ENCODE results near the gene ADCY9.
A peak's percentile ranks its signal among the peaks of the same experiment; 100 is the strongest.
"Not testable (repeated sequence)": the region's sequence is repeated elsewhere in the genome, so short reads cannot be mapped to it uniquely, and the experiment has no call there.

The ADCY9 gene

DNA sequence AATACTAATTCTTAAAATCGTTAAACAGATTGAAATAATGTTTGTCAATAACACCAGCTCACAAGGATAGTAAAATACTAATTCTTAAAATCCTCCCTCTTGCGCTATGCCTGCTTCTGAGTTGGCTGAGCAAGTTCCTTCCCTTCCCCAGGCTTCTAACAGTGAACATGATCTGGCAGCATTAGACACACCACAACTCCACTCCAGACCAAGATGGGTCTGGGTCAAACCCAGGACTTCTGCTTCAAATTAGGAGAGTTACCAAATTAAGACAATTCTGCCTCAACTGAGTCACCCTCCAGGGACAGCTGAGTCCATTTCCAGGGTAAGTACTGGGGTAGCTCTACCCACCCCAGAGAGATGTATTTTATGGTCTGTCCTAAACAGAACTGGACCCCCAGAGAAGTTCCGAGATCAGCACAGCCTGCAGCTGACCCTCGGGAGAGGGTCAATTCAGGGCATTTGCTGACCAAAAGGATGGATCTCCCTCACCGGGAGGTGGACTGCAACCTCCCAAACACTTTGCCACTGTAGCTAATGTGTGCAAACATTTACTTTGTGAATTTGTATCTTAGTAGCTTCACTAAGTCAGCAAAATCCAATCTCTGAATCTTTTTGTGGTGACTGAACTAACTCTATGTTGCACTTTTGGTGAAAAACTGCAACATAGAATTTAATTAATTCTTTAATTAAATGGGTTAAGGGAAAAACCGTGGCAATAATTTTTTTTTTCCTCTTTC is 48.8 kb downstream of the ADCY9 start:
- no peak for DNase-seq (ENCODE audit: low read depth in 2 of 2)

GRCh38 chr16:4064950-4065352 is 51.3 kb downstream of the ADCY9 start:
- DNase-seq (ENCODE audit: low read depth in 2 of 2): peak in 1 of 2 donors; percentile 18

DNA sequence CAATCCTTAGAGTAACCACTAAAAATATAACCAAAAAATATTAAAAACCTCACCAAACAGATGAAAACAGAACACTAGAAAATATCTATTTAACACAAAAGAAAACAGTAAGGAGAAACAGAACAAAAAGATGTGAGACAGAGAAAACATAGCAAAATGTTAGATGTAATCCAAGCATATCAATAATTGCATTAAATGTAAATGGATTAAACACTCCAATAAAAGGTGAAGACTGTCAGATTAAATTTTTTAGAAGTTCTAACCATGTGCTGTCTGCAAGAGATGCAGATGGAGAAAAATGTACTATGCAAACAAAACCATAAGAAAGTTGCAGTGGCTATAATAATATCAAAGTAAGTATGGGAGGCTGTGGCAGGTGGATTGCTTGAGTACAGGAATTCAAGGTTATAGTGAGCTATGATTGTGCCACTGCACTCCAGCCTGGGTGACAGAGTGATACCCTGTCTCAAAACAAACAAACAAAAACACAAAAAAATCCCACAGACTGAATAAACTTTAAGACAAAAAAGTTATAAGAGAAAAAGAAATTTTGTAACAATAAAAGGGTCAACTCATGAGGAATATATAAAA is 53.9 kb downstream of the ADCY9 start:
- no peak for DNase-seq (ENCODE audit: low read depth in 2 of 2)

DNA sequence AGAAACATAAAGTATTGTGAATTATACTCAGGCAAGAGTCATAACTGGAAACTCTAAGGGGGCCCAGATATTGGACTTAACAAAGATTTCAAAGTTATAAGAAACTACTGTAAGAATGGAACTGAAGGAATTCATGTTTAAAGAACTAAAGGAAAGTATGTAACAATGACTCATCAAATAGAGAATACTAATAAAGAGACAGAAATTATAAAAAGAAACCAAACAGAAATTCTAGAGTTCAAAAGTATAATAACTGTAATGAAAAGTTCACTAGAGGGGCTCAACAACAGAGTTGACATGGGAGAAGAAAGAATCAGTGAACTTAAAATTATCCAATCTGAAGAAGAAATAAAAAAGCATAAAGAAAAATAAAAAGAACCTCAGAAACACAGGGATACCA is 55.4 kb downstream of the ADCY9 start:
- DNase-seq (ENCODE audit: low read depth in 2 of 2): no peak

GRCh38 chr16:4060009-4060408 is 56.2 kb downstream of the ADCY9 start:
- DNase-seq (ENCODE audit: low read depth in 2 of 2): no peak

GRCh38 chr16:4058386-4058785 is 57.9 kb downstream of the ADCY9 start:
- DNase-seq (ENCODE audit: low read depth in 2 of 2): no peak

DNA sequence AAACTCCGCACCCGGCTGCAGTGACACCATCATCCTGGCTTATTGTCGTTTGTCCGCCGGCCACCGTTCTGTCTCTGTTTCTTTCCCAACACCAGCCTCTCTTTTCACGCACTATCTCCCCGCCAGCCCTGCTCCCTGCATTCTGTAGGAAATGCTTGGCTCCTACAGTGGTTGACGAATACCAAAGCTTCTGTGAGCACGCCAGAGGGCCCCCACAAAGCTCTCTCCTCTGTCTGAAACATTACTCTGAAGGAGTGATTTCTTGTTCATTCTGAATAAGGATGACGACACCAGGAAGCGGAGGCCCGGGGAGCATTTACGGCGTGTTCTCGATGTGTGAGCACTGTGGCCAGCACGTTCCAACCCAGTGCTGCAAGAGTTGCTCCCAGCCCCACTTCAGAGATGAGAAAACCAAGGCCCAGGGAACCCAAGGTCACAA is 58.8 kb downstream of the ADCY9 start:
- DNase-seq (ENCODE audit: low read depth in 2 of 2): no peak

DNA sequence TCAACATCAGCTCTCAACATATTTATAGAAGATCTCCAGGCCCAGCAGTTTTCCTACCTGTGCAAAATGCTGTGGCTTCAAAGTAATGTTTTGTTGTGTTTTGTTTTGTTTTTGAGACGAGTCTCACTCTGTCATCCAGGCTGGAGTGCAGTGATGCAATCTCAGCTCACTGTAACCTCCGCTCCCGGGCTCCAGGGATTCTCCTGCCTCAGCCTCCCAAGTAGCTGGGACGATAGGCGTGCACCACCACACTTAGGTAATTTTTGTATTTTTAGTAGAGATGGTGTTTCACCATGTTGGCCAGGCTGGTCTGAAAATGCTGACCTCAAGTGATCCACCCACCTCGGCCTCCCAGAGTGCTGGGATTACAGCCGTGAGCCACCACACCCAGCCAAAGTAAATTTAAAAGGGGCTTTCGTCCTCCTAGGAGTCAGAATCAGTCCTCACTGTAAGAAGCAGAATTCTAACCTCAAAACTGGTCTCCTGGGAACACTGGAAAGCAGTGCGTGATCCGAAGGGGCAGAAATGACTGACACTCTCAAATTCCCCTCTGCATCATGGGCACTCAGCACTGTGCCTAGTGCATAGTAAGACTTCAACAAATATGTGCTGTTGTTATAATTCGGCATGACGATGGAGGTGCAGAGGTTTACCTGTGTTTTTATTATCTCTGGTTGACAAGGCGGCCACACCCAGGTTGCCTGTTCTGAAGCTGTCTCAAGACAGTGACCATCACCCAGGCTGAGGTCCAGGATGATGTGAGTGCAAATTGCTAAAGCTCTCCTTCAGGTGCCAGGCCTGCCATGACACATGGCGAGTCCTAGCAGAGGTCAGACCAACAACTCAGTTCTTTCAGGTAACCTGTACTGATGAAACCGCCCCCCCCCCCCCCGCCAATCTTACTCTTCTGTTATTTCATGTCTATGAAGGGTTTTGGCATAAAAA is 59.8 kb downstream of the ADCY9 start:
- no peak for DNase-seq (ENCODE audit: low read depth in 2 of 2)

GRCh38 chr16:4055748-4056147 is 60.5 kb downstream of the ADCY9 start:
- DNase-seq (ENCODE audit: low read depth in 2 of 2): no peak

DNA sequence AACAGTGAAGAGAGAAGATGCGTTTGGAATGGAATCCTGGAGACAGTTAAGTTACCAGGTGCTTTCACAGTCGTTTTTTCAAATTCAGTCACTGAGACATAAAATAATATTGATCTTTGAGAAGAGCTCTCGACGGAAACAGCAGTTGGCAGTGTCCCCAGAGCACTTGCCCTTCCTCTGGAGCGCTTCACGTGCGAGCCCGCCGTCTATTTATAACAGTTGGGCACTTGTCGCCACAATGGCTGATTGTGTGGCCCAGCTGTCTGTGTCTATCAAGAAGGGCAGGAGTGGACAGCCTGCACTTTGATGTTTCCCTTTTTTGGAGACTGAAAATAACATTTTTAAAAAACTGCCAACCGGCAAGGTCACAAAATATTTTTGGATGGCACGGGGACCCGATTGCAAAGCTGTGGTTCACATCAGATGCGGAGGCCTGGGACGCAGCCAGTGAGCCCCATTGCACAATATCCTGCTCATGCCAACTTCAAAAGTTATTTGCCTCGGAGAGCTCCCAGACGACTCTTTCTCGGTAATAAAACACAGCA is 62.9 kb downstream of the ADCY9 start:
- DNase-seq (ENCODE audit: low read depth in 2 of 2): no peak

- DNase-seq (ENCODE audit: low read depth in 2 of 2): no peak
Observed at GRCh38 chr16:4052801-4053293, 63.4 kb downstream of the ADCY9 start.

- DNase-seq (ENCODE audit: low read depth in 2 of 2): no peak
Observed at GRCh38 chr16:4052096-4052495, 64.1 kb downstream of the ADCY9 start.

DNA sequence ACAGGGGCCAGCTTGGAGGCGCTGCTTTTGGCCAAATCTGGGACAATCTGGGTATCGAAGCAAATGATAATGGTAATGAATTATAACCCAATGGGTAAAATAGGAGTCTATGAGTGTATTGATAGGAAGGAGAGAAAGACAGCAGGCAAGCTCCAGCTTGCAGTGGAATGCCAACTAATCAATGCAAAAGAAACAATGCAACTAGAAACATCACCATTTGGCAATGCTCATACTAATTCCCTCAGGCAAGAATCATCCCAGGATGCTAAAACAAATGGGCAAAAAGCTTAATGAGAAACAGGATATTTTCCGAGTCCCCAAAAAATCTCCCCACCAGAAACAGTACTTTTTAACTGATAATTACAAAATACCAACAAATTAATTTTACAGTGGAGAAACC is 64.7 kb downstream of the ADCY9 start:
- no peak for DNase-seq (ENCODE audit: low read depth in 2 of 2)

DNA sequence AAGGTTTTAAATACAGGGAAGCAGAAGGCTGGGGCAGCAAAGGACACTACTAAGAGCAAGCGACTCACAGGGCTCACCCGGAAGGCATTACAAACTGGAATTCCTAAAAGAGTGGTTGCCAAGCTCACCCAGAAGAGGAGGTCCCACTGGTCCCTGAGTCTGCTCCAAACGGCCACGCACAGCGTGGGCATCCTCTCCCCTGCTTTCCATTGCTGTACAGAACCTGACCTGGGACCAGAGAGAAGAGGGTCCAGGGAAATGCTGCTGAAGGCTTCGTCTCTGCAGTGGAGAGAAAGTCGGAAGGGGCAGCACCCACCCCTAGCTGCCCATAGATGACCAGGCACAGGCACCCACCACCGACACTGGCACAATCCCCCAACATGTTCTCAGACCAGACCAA is 67.2 kb downstream of the ADCY9 start:
- DNase-seq (ENCODE audit: low read depth in 2 of 2): no peak

DNA sequence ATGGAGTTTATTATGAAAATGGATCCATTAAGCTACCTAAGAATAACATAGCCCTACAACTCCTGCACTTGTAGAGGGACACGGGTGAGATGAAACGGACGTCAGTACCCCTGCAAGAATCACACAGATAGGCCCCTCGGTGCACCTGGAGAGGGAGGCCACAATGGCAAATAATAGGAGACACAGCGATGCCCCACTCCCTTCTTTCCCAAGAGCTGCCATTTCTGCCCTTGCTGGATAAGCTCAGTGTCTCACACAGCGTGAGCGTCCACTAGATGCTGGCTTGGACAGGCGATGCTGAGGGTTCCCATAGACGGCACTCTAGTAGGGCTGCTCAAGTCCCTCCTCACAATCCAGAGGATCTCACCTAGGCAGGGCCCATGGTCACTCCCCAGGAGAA is 67.8 kb downstream of the ADCY9 start:
- no peak for DNase-seq (ENCODE audit: low read depth in 2 of 2)

GRCh38 chr16:4046221-4046620 is 70.0 kb downstream of the ADCY9 start:
- no peak for DNase-seq (ENCODE audit: low read depth in 2 of 2)

GRCh38 chr16:4045561-4045960 is 70.7 kb downstream of the ADCY9 start:
- not testable (repeated sequence) for DNase-seq (ENCODE audit: low read depth in 2 of 2)

GRCh38 chr16:4042581-4042980 is 73.7 kb downstream of the ADCY9 start:
- no peak for DNase-seq (ENCODE audit: low read depth in 2 of 2)

GRCh38 chr16:4038448-4038847 is 77.8 kb downstream of the ADCY9 start:
- DNase-seq (ENCODE audit: low read depth in 2 of 2): no peak

GRCh38 chr16:4036952-4037351 is 79.3 kb downstream of the ADCY9 start:
- DNase-seq (ENCODE audit: low read depth in 2 of 2): not testable (repeated sequence)

- DNase-seq (ENCODE audit: low read depth in 2 of 2): no peak
Observed at GRCh38 chr16:4034963-4035362, 81.3 kb downstream of the ADCY9 start.

GRCh38 chr16:4033951-4034350 is 82.3 kb downstream of the ADCY9 start:
- DNase-seq (ENCODE audit: low read depth in 2 of 2): no peak

Data from stimulated activated CD4-positive, alpha-beta T cell treated with anti-CD3 and anti-CD28 coated beads, Interleukin-1b, Interleukin-23, amount 100 ng/mL, for 4 hours (primary cell).